H1 (cell line): Measurements from ENCODE around the gene GADL1. TPM values are rescaled to one million over a fixed set of nuclear protein-coding genes. Genes with fewer than 3 reads are reported as not detected.

Experiments used
- CHD7 ChIP-seq: fragments of 300-600 bp; sonication (generic); IDR thresholded peaks from 2 replicates; pipeline ENCODE4 v1.7.1; 2012; ENCODE audit warnings: low read length, moderate library complexity, mild to moderate bottlenecking, inconsistent platforms; ENCODE audit not compliant: insufficient replicate concordance
- E2F6 ChIP-seq: IDR thresholded peaks from 2 replicates; pipeline ENCODE4 v1.6.1; 2012; ENCODE audit warnings: inconsistent platforms
- FOSL1 ChIP-seq: IDR thresholded peaks from 2 replicates; pipeline ENCODE4 v1.6.1; 2011; ENCODE audit warnings: mild to moderate bottlenecking, low read depth, low read length, moderate library complexity; ENCODE audit not compliant: insufficient read depth
- polyA plus RNA-seq, 7 experiments: library from polyadenylated mRNA; depleted of rRNA in 3 of 7; stranded (reverse) in 5 of 7; unstranded in 2 of 7; fragments of >200 nt in 5 of 7; fragments of 200-250 nt in 2 of 7; gene quantifications; 1 replicate in 5 of 7; 2 replicates in 1 of 7; 4 replicates in 1 of 7; pipeline versions ENCODE4 v1.2.1 to v1.2.3, GENCODE V29; 2011 to 2013; ENCODE audit warnings: missing spikeins in 2 of 7, mixed read lengths in 2 of 7
- total RNA-seq: library from RNA; stranded (reverse); fragmentation: NEBNext Ultra II Directional; extraction: Animal tissue kit (Norgen Biotek cat#: 25700); gene quantifications from 2 replicates; pipeline ENCODE4 v1.2.1, GENCODE V29; 2021

The GADL1 gene
- total and polyA plus RNA-seq, 2 of the 8 experiments (the other 6 are each of a cell fraction or from before 2014, with no cell fraction given), result 0.03 to 0.30 TPM

GRCh38 chr3:30766522-30766921 is 127.9 kb downstream of the GADL1 start (continued):
- TF ChIP-seq CHD7 (no peak), FOSL1 (no peak), E2F6 (no peak)
